Measurements from ENCODE around the gene BABAM1.
A peak's percentile ranks its signal among the peaks of the same experiment; 100 is the strongest.
"Not testable (repeated sequence)": the region's sequence is repeated elsewhere in the genome, so short reads cannot be mapped to it uniquely, and the experiment has no call there.

BABAM1 gene

GRCh38 chr19:17266026-17266425 is 1.2 kb upstream of the BABAM1 start:
- H3K27ac ChIP-seq = peak overlapping the region; percentile 74
- POLR2A ChIA-PET (ENCODE audit: low non-redundant PET) = no interaction called here
- CTCF ChIA-PET = no interaction called here

GRCh38 chr19:17266589-17266974 is 661 bp upstream of the BABAM1 start:
- H3K27ac ChIP-seq = peak overlapping the region; percentile 74
- POLR2A ChIA-PET (ENCODE audit: low non-redundant PET) = no interaction called here
- no peak for TF ChIP-seq CTCF (conservative IDR thresholded peaks at IDR 0.05; ENCODE audit: low read depth)
- CTCF ChIA-PET = interaction anchor here (1.2 kb wide), 1 partner anchor 31 kb away, joined by 4 read pairs; no protein-coding TSS in a partner anchor
- DNase-seq (ENCODE audit: low spot score) = no peak

More at GRCh38 chr19:17266026-17266425, 1.2 kb upstream of the BABAM1 start:
- no peak for TF ChIP-seq CTCF (conservative IDR thresholded peaks at IDR 0.05; ENCODE audit: low read depth)
- no peak for DNase-seq (ENCODE audit: low spot score)

DNA sequence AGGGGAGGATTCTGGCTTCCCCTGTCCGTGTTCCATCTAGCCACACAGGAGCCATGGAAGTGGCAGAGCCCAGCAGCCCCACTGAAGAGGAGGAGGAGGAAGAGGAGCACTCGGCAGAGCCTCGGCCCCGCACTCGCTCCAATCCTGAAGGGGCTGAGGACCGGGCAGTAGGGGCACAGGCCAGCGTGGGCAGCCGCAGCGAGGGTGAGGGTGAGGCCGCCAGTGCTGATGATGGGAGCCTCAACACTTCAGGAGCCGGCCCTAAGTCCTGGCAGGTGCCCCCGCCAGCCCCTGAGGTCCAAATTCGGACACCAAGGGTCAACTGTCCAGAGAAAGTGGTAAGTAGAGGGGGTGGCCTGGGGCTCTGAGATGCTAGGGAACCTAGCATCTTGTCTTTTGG is 1.5 kb downstream of the BABAM1 start:
- POLR2A ChIA-PET (ENCODE audit: low non-redundant PET) = no interaction called here
- no peak for TF ChIP-seq CTCF (conservative IDR thresholded peaks at IDR 0.05; ENCODE audit: low read depth)
- no peak for DNase-seq (ENCODE audit: low spot score)
- CTCF ChIA-PET = interaction anchor here (0.6 kb wide), 1 partner anchor 47 kb away, joined by 3 read pairs; no protein-coding TSS in a partner anchor
- H3K27ac ChIP-seq = peak overlapping the region; percentile 74

DNA sequence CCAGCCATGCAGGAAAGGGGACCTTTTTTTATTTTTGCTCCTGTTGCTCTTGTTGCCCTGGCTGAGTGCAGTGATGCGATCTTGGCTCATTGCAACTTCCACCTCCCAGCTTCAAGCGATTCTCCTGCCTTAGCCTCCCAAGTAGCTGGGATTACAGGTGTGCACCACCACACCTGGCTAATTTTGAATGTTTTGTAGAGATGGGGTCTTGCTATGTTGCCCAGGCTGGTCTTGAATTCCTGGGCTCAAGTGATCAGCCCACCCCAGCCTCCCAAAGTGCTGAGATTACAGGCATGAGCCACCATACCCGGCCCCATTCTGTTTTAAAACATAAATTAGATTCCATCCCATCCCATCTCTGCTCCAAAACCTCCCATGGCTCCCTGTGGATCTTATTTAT is 7.6 kb downstream of the BABAM1 start:
- CTCF ChIA-PET = interaction anchor here (1.6 kb wide), 1 partner anchor 9 kb away, joined by 4 read pairs; no protein-coding TSS in a partner anchor
- H3K27ac ChIP-seq; POLR2A ChIA-PET (ENCODE audit: low non-redundant PET): not testable (repeated sequence)

GRCh38 chr19:17275441-17276175 is 8.4 kb downstream of the BABAM1 start:
- no peak for DNase-seq (ENCODE audit: low spot score)
- peak overlapping the region; percentile 2; the same call in 1 of the 2 replicates for H3K27ac ChIP-seq
- ChIA-PET POLR2A (ENCODE audit: low non-redundant PET) (no interaction called here), CTCF (interaction anchor here (1.6 kb wide), 1 partner anchor 8 kb away, joined by 4 read pairs; no protein-coding TSS in a partner anchor)
- no peak for TF ChIP-seq CTCF (conservative IDR thresholded peaks at IDR 0.05; ENCODE audit: low read depth)

More for the DNA sequence above, 7.6 kb downstream of the BABAM1 start:
- DNase-seq (ENCODE audit: low spot score) = not testable (repeated sequence)

DNA sequence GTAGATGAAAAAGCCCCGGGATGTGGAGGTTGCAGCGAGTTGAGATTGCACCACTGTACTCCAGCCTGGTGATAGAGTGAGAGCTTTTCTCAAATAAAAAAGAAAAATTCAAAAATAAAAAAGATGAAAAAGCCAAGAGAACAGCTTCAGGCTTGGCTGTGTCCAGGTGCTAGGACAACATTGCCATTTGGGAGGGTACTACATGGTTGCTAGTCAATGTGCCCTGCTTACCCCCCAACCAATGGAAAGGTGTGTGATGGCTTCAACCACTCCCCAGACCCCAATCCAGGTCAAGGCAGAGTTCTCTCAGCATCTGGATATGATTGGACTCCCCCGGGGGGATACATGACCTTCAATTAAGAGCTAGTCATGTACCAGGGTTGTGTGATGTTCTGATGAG is 12.2 kb downstream of the BABAM1 start:
- CTCF ChIA-PET = no interaction called here
- TF ChIP-seq CTCF (conservative IDR thresholded peaks at IDR 0.05; ENCODE audit: low read depth) = no peak
- POLR2A ChIA-PET (ENCODE audit: low non-redundant PET) = no interaction called here
- DNase-seq (ENCODE audit: low spot score) = no peak
- peak overlapping the region; percentile 31 for H3K27ac ChIP-seq

All from RWPE1 (cell line).